HCT116 (cell line): ENCODE measurements around the gene TST. TPM values are rescaled to one million over a fixed set of nuclear protein-coding genes. Genes with fewer than 3 reads are reported as not detected.

Experiments
- ATAC-seq: fragments of 200-7000 bp; cut with Tn5 transposase; 2 replicates; pipeline ENCODE4 v1.9.1; 2020; ENCODE audit warnings: mild to moderate bottlenecking, moderate library complexity
- BruUV-seq: library from RNA; stranded (reverse); fragments of 400-500 nt; replicated peaks from 2 replicates; lab custom pipeline; 2021; lab: Mats Ljungman, UMichigan
- CTCF ChIA-PET: fragments of 300-600 bp; sonication (Branson Sonifier 250); formaldehyde crosslinking; loops from one replicate; lab custom pipeline; 2021; ENCODE audit warnings: antibody characterized with exemption; lab: Charles Lee
- POLR2A ChIA-PET: fragments of 300-600, 350-600 bp; sonication (Branson Sonifier 250); formaldehyde crosslinking; loops from one replicate; lab custom pipeline; 2021; ENCODE audit warnings: antibody characterized with exemption; lab: Charles Lee
- RAD21 ChIA-PET, 2 experiments: fragments of 300-600 bp; sonication (Branson Sonifier 250); formaldehyde crosslinking; loops; one replicate each; lab custom pipeline; 2023; ENCODE audit warnings: low total read pairs in 2 of 2; ENCODE audit not compliant: uncharacterized antibody in 2 of 2, unreplicated experiment in 2 of 2, low non-redundant PET in 1 of 2; lab: Charles Lee
- DNase-seq: peaks from one replicate; pipeline ENCODE4 v3.0.0-alpha.2; 2010; ENCODE audit warnings: low read depth, low spot score
- H2AFZ ChIP-seq: fragments of 200-600 bp; shearing (Covaris generic), sonication (generic); 2 replicates; pipeline ENCODE4 v1.6.1; 2017; ENCODE audit warnings: low read depth, mixed run types, mixed read lengths, antibody characterized with exemption, low read length; ENCODE audit not compliant: poor library complexity, severe bottlenecking
- H3K27ac ChIP-seq: 2 replicates; pipeline ENCODE4 v1.5.1; 2012; ENCODE audit warnings: low read depth, low read length
- H3K27me3 ChIP-seq: fragments of 200-600 bp; sonication (generic); 2 replicates; pipeline ENCODE4 v1.6.1; 2016; ENCODE audit warnings: mixed run types, low read length, mixed read lengths; ENCODE audit not compliant: insufficient read depth
- H3K36me3 ChIP-seq, 2 experiments: fragments of 200-500 bp in 1 of 2; fragments of 200-600 bp in 1 of 2; sonication (Bioruptor generic) in 1 of 2; sonication (generic) in 1 of 2; 2 replicates each; pipeline versions ENCODE4 v1.5.1 to v1.6.1; 2014 to 2016; ENCODE audit warnings: low read length in 2 of 2, inconsistent platforms in 1 of 2, mixed read lengths in 1 of 2, mixed run types in 1 of 2; ENCODE audit not compliant: insufficient read depth in 2 of 2, control insufficient read depth in 1 of 2
- H3K4me1 ChIP-seq, 2 experiments: fragments of 200-600 bp in 1 of 2; sonication (generic) in 1 of 2; 2 replicates each; pipeline versions ENCODE4 v1.5.1 to v1.6.1; 2012 to 2017; ENCODE audit warnings: low read length in 2 of 2, inconsistent platforms in 1 of 2, mild to moderate bottlenecking in 1 of 2, mixed read lengths in 1 of 2, mixed run types in 1 of 2, moderate library complexity in 1 of 2; ENCODE audit not compliant: insufficient read depth in 2 of 2, control insufficient read depth in 1 of 2
- H3K4me2 ChIP-seq: fragments of 200-600 bp; sonication (generic); 2 replicates; pipeline ENCODE4 v1.6.1; 2017; ENCODE audit warnings: mixed run types, low read length, mixed read lengths
- H3K4me3 ChIP-seq, 2 experiments: fragments of 200-600 bp in 1 of 2; sonication (generic) in 1 of 2; replicated peaks in 1 of 2; 2 replicates each; pipeline ENCODE4 v1.5.1; 2011 to 2016; ENCODE audit warnings: low read length in 2 of 2, control low read depth in 1 of 2, low read depth in 1 of 2, mild to moderate bottlenecking in 1 of 2, mixed read lengths in 1 of 2, mixed run types in 1 of 2
- H3K79me2 ChIP-seq: fragments of 200-600 bp; sonication (generic); 2 replicates; pipeline ENCODE4 v1.6.1; 2017; ENCODE audit warnings: mild to moderate bottlenecking, mixed run types, low read length, moderate library complexity, mixed read lengths; ENCODE audit not compliant: insufficient read depth
- H3K9ac ChIP-seq: fragments of 200-600 bp; sonication (generic); 2 replicates; pipeline ENCODE4 v1.6.1; 2016; ENCODE audit warnings: low read length, mixed read lengths
- H3K9me2 ChIP-seq: fragments of 200-600 bp; sonication (generic), shearing (Covaris generic); 2 replicates; pipeline ENCODE4 v1.6.1; 2017; ENCODE audit warnings: mixed run types, mild to moderate bottlenecking, moderate library complexity; ENCODE audit not compliant: insufficient read depth
- H3K9me3 ChIP-seq, 2 experiments: fragments of 200-500 bp in 1 of 2; fragments of 200-600 bp in 1 of 2; sonication (Bioruptor generic) in 1 of 2; sonication (generic) in 1 of 2; 2 replicates each; pipeline ENCODE4 v1.6.1; 2014 to 2017; ENCODE audit warnings: low read length in 2 of 2, mixed read lengths in 2 of 2, inconsistent platforms in 1 of 2, low read depth in 1 of 2, mild to moderate bottlenecking in 1 of 2, mixed run types in 1 of 2, moderate library complexity in 1 of 2; ENCODE audit not compliant: control insufficient read depth in 1 of 2, insufficient read depth in 1 of 2
- H4K20me1 ChIP-seq: fragments of 200-600 bp; sonication (generic), shearing (Covaris generic); 2 replicates; pipeline ENCODE4 v1.6.1; 2017; ENCODE audit warnings: mixed run types, mild to moderate bottlenecking, moderate library complexity; ENCODE audit not compliant: insufficient read depth
- ATF3 ChIP-seq: IDR thresholded peaks from 2 replicates; pipeline ENCODE4 v1.6.1; 2012
- REST ChIP-seq: IDR thresholded peaks from 2 replicates; pipeline ENCODE4 v1.6.1; 2012; ENCODE audit warnings: low read depth
- SP1 ChIP-seq: IDR thresholded peaks from 2 replicates; pipeline ENCODE4 v1.6.1; 2012; ENCODE audit warnings: low read depth
- SRF ChIP-seq: IDR thresholded peaks from 2 replicates; pipeline ENCODE4 v1.6.1; 2012; ENCODE audit warnings: low read depth
- YY1 ChIP-seq: IDR thresholded peaks from 2 replicates; pipeline ENCODE4 v1.6.1; 2011; ENCODE audit warnings: low read length, low read depth, moderate library complexity, mild to moderate bottlenecking; ENCODE audit not compliant: insufficient replicate concordance; ENCODE audit errors: extremely low read depth
- intact Hi-C: fragments of 100-400 bp; cut with micrococcal nuclease; formaldehyde crosslinking; loops from 2 replicates; pipeline ENCODE4 v1.10.0; 2022
- total RNA-seq: library from RNA; stranded (reverse); gene quantifications from one replicate; pipeline ENCODE4 v1.2.1, GENCODE V29; 2021; ENCODE audit not compliant: unreplicated experiment

The TST gene
- total RNA-seq, 1 experiment from 2014 or later = 32.1 TPM

GRCh38 chr22:37027556-37027955, 8.3 kb upstream of the TST start:
- TF ChIP-seq REST = no peak
- TF ChIP-seq SRF = no peak
- TF ChIP-seq ATF3 = no peak
- TF ChIP-seq, all 23 proteins: peak for 0
- peaks cover 0 to under 1% of the 10 kb centered on the region in 2 experiments; a peak in 2 of 4 replicates for H3K4me1 ChIP-seq
- H3K36me3 ChIP-seq = peaks cover 8 to 18% of the 10 kb centered on the region in 2 experiments
- ATAC-seq = no peak
- no peak overlapping the region for H3K9ac ChIP-seq
- H3K9me2 ChIP-seq = no peaks in the 10 kb centered on the region
- no peak for DNase-seq
- BruUV-seq = no TSS peak
- POLR2A ChIA-PET = no interaction called here
- no peaks in the 10 kb centered on the region for H3K27me3 ChIP-seq
- intact Hi-C loops = no loop called here
- RAD21 ChIA-PET = no interaction called here
- CTCF ChIA-PET = no interaction called here
- no peak overlapping the region for H2AFZ ChIP-seq
- no peak overlapping the region for H3K4me3 ChIP-seq
- H3K79me2 ChIP-seq = no peaks in the 10 kb centered on the region
- no peaks in the 10 kb centered on the region for H4K20me1 ChIP-seq
- no peak overlapping the region for H3K4me2 ChIP-seq
- H3K27ac ChIP-seq = no peak overlapping the region
- H3K9me3 ChIP-seq = no peaks in the 10 kb centered on the region

GRCh38 chr22:37026325-37026724, 7.1 kb upstream of the TST start:
- H3K4me2 ChIP-seq = no peak overlapping the region
- TF ChIP-seq SP1 = no peak
- TF ChIP-seq YY1 = no peak
- no peaks in the 10 kb centered on the region for H3K9me2 ChIP-seq
- peaks cover 8 to 18% of the 10 kb centered on the region in 2 experiments for H3K36me3 ChIP-seq
- intact Hi-C loops = no loop called here
- H3K4me1 ChIP-seq = peaks cover 3 to 4% of the 10 kb centered on the region in 2 experiments; a peak in 3 of 4 replicates
- ATAC-seq = no peak
- ChIA-PET POLR2A (no interaction called here), CTCF (no interaction called here), RAD21 (no interaction called here)
- no peak overlapping the region for H2AFZ ChIP-seq
- no peak overlapping the region for H3K27ac ChIP-seq
- no peak overlapping the region for H3K9ac ChIP-seq
- H3K79me2 ChIP-seq = no peaks in the 10 kb centered on the region
- H4K20me1 ChIP-seq = no peaks in the 10 kb centered on the region
- no peaks in the 10 kb centered on the region for H3K27me3 ChIP-seq
- DNase-seq = no peak
- BruUV-seq = no TSS peak
- no peak overlapping the region for H3K4me3 ChIP-seq
- no peaks in the 10 kb centered on the region for H3K9me3 ChIP-seq
